ENCODE measurements around the gene ACACB. TPM values are rescaled to one million over a fixed set of nuclear protein-coding genes. Genes with fewer than 3 reads are reported as not detected.

ACACB gene
- total RNA-seq, 1 donor from 2014 or later, result 10.5 TPM

DNA sequence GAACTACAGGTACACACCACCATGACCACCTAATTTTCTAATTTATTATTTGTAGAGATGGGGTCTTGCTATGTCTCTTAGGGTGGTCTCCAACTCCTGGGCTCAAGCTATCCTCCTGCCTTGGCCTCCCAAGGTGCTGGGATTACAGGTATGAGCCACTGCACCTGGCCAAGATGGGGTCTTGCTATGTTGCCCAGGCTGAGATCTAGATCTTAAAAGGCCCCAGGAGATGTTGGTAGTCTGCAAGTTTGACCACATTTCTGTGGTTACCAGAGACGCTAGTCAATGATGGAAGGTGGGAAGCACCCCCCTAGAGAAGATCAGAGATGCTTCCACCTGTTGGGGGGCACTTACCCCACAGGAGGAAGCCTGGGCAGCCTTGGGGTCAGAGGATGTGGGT, 158.0 kb downstream of the ACACB start:
- DNase-seq (ENCODE audit: low read depth), result no peak

- no peak for DNase-seq (ENCODE audit: low read depth)
Measured at GRCh38 chr12:109275173-109275572, 158.8 kb downstream of the ACACB start.

DNA sequence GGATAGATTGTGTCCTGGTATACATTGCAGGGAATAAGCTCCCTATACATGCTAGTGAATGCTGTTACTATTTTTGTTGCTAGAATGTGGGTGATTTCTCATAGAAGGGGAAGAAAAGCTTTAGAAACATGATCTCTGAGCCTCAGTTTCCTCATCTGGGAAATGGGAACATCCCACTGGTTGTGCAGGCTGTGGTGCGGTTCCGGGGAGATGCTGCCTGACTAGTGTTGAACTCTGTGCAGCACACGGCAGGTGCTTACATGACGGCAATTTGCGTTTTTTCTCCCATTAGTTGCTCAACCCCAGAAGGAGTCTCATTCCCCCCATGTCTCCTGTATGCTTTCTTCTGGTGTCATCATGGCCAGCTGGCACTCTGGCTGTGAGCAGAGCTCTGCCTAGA, 159.8 kb downstream of the ACACB start:
- DNase-seq (ENCODE audit: low read depth), result no peak

DNA sequence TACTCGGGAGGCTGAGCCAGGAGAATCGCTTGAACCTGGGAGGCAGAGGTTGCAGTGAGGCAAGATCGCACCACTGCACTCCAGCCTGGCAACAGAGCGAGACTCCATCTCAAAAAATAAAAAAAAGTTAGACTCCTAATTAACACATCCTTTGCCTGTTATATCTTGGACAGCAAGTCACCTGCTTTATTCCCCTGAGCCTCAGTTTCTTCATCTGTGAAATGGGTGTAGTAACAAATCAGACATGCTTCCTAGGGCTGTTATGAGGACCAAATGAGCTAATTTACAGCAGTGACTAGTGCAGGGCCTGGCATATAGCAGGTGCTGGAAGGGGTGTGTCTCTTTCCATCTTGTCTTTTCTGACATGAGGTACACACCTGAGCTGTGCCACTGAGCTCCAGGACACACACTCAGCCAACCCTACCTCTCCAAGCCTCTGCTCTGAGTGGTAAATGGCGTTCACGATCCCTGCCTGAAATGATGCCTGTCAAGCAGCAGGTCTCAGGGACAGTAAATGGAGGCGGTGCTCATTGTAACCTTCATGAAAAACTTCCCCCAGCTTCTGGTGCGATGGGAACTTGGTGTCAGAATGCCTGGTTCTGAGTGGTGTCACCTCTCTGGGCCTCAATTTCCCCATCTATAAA, 161.0 kb downstream of the ACACB start:
- no peak for DNase-seq (ENCODE audit: low read depth)

- DNase-seq (ENCODE audit: low read depth), result peak; percentile 28
Measured at GRCh38 chr12:109277899-109278762, 161.7 kb downstream of the ACACB start.

DNA sequence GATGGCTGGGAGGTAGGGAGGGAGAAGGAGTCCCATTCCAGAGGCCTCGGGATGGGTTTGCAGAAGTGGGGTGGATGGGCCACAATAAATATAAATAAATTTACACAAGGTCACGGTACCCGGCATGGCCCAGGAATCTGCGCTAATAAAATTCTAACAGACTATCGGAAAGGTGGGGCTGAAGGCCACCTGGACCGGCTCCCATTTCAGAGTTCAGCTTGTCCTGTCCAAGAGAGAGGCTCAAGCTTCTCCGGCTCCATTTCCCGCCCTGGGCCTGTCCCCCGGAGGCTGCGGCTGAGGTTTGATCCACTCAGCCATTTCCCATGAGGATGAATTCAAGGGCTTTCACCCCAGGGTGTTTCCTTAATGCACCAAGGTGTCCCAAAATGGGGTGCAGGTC, 162.5 kb downstream of the ACACB start:
- DNase-seq (ENCODE audit: low read depth), result no peak

DNA sequence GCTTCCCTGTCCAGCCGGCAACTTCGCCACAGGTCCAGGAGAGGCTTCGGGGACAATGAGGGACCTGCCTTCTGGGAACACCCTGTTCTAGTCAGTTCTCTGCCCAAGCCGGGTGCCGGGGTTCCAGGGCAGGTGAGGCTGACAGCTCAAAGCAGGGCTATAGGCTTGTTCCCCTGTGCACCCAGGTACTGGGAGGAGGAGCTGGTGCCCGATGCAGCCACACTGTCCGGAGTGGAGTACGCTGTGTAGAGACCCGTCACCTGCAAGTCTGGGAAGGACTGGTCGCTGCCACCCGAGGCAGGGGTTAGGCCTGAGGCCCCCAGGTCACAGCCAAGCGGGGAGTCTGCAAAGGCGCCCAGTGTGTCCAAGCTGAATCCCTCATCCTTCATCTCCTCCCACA, 163.1 kb downstream of the ACACB start:
- DNase-seq (ENCODE audit: low read depth), result no peak

DNA sequence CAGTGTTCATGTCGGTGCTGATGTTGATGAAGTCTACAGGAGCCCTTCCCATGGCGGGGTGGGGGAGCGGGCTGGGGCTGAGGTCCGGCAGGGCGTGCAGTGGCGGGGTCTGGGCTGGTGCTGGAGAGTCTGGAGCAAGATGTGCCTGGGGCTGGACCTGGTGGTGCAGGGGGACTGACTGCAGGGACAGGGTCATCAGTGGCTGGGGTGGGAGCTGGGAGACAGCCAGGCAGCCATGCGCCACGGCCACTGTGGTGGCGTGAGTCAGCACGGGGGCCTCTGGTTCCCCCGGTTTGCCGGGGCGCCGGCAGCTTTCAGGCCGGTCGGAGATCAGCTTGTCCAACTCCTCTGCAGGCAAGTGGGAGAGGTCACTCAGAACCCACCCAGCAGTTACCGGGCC, 165.1 kb downstream of the ACACB start:
- no peak for DNase-seq (ENCODE audit: low read depth)

- no peak for DNase-seq (ENCODE audit: low read depth)
Measured at GRCh38 chr12:109284392-109284791, 168.0 kb downstream of the ACACB start.

DNA sequence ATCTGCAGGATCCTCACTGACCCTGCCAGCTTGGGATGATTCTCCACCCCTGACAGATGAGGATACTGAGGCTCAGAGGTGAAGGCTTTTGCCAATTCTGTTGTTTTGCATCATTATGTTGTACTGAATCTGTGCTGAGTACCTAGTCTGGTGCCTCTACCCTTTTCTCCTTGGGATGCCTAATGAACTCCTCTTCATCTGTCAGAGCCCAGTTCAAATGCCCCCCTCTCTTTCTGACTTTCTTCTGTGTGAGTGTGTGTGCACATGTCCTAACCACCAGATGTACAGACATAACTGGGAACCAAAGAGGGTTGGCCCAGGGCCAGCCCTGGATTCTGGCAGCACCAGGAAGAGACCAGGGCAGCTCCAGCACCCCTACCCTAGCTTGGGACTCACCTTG, 169.9 kb downstream of the ACACB start:
- no peak for DNase-seq (ENCODE audit: low read depth)

DNA sequence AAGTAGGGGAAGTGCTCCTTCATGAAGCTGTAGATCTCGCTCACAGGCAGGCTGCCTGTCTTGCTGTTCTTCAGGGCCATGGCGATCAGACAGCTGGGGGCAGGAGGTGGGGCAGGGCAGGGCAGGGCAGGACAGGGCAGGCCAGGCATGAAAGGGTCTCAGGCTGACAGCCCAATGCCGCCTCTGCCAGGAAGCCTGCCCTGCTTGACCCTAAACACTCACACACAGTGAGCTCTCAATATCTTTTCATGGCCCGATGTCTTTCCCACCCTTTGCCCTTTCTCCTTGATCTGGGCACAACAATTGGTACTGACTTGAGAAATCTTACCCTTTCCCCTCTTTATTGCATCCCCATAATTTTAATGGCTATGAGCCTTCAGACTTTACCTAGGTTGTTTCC, 170.3 kb downstream of the ACACB start:
- DNase-seq (ENCODE audit: low read depth), result no peak

GRCh38 chr12:109287181-109287580, 170.8 kb downstream of the ACACB start:
- no peak for DNase-seq (ENCODE audit: low read depth)

DNA sequence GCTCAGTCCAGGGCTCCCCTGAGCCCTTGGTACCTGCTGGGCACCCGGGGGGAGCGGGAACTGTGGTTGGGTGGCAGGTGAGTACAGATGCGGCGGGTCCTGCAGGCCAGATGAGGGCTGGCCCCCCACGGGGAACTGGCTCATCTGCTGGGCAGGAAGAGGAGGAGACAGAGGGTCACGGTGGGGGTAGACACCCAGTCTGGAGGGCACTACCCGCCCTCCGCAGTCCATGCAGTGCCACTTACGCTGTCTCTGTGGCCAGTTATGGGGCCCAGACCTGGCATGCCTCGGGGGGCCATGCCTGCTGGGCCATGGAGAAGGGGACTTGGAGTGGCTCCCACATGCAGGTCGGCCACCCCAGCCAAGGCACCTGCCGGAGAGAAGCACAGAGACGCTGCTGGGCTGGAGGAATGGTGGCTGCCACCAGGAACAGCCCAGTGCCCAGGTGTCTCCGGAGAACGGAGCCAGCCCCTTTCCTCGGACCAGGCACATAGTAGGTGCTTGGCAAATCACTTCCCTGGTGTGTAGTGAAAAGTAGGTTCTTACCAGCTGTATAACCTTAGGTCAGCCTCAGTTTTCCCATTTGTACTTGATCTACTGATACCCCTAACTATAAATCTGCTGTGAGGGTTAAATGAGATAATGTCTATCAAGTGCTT, 171.6 kb downstream of the ACACB start:
- no peak for DNase-seq (ENCODE audit: low read depth)

DNA sequence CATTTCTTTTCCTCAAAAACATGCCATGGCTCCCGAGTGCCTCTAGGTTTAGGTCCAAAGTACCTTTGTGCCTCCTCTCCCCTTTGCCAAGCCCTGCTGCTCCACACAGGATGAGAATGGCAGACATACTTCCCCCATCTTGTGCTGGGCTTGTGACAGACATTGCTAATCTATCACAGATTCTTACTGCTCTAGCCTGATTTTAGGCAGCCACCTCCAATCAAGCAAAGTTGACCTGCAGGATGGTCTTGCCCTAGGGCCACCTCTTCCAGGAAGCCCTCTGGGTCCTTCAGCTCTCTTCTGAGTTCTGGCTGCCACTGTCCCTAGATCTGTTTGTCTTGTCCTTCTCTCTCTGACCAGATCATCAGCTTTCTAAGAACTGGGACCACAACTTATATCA, 172.2 kb downstream of the ACACB start:
- no peak for DNase-seq (ENCODE audit: low read depth)

DNA sequence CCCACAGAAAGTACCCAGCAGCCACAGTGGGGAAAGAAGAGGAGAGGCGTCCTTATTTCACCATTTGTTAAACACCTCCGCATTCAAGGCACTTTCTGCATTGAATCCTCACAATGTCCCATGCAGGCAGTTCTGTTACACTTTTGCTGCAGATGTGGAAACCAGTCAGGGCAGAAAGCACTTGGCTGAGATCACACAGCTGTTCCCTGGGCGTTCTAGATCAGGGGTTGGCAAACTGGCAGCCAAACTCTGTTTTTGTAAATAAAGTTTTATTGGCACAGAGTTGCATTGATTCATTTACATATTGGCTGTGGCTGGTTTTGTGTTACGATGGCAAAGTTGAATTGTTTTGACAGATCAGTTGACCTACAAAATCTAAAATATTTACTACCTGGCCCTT, 172.6 kb downstream of the ACACB start:
- no peak for DNase-seq (ENCODE audit: low read depth)

GRCh38 chr12:109289551-109289950, 173.2 kb downstream of the ACACB start:
- no peak for DNase-seq (ENCODE audit: low read depth)

GRCh38 chr12:109290061-109290460, 173.7 kb downstream of the ACACB start:
- no peak for DNase-seq (ENCODE audit: low read depth)

DNA sequence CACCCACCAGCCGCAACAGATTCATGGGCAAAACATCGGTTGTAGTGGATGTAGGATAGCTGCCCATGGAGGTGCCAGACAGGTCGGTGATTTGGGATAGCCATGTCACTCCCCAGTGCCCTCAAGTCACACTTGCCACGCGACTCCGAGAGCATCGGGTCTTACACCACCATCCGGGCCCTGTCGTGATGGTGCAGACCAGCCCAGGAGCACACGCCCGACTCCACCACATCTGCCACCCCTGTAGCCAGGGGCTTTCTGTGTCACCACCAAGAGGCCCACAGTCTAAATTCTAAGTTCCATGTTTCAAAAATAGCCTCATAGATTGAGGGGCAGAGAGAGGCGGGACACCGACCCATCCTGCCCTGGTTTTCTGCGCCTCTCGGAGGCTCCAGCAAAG, 174.7 kb downstream of the ACACB start:
- DNase-seq (ENCODE audit: low read depth), result no peak

DNA sequence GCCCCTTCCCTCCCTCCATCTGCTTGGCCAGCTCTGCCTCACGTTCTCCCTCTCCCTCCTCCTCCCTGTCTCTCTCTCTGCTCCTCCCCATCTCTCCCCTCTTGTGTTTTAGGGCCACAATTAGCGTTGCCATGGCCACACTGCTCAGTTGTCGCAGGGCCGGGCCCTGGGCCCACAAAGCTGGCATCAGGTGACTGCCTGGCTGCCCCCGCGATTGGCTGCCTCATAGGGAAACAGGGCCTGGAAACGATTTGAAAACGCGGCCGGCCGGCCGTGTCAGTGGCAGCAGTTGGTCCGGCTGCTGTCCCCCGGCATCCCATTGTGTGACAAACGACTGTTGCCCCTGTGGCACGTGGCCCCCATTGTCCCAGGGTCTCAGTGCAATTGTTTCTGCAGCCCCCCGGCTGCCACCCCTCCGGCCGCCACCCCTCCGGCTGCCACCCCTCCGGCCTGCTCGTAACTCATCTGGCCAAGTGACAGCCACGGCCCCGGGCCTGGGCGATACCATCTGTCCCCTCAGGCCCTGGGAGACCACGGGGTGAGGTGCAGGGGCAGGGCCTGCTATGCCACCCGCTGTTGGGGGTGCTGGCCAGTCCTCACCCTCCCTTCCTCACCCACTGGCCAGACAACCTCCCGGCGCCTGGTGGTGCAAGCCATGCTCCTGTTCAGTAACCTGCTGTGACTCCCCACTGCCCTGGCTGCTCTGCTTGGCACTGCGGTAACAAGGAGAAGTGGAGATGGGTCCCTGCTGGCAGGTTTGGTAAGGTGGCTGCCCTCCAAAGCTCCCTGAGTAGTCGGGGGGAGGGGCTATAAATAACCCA, 175.3 kb downstream of the ACACB start:
- peak; percentile 69 for DNase-seq (ENCODE audit: low read depth)

DNA sequence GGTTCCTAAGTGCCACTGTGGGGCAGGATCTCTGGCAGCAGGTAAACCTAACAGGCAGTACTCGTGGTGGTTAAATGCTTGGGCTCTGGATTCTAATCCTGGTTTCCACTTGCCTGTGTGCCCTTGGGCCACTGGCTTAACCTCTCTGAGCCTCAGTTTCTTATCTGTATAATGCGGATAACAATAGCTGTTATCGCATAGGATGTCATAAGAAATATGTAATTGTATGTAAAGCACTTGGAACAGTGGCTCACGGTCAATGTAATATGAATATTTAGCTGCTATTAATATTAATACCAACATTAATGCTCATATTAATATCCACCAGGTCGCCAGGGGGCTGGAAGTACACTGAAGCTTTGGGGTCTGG, 175.9 kb downstream of the ACACB start:
- no peak for DNase-seq (ENCODE audit: low read depth)

DNA sequence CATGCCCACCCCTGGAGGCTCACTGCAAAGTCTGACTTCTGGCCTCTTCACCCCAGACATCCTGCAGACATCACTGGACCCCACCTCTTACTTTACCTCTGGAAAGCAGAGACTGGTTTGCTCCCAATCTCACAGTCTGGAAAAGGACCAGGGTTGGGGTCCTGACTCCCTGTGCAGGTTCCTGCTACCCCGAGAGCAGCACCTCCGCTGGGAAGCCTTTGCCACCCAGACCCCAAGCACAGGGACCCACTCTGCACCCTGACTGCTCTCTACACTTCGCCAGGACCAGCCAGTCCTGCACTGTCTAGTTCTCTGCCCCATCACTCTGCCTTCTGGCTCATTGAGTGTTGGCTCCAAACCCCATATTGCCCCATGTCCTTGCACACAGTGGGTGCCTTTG, 176.7 kb downstream of the ACACB start:
- no peak for DNase-seq (ENCODE audit: low read depth)

Measured in myocyte (in vitro differentiated cells).